ENCODE results near the gene SLC8B1.

Gene SLC8B1

DNA sequence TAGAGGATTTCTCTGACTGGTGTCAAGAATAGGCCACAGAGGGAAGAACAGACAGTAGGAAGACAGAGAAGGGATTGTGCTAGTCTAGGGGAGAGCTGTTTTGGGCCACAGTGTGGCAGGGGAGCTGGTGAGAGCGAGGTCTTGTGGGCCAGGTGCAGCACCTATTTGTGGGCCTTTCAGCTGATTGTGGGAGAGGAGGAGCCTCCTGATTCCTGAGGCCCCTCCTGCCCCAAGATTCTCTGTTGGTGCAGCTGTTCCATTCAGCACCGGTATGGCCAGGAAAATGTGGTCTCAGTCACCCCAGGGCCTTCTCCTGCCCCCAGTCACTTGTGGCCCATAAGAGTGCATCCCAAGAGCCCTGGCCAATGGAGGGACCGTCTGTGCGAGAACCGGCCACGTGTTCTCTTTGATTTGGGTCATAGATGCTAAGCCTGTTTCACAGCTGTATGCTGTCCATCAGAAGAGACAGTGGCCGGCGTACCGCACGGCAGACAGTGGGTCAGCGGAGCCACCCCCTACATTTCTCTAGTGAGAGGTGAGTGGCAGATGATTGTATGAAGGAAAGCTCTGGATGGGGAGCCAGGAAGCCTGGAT lies 86.0 kb downstream of the SLC8B1 start:
- DNase-seq (ENCODE audit: low read depth, low spot score), result no peak

All from ELF-1 (cell line).